Right atrium auricular region (tissue), 2 donors: Measurements from ENCODE around the gene HS3ST5. TPM values are rescaled to one million over a fixed set of nuclear protein-coding genes. Genes with fewer than 3 reads are reported as not detected.
"Not testable (repeated sequence)": the region's sequence is repeated elsewhere in the genome, so short reads cannot be mapped to it uniquely, and the experiment has no call there.

Experiments used
- DNase-seq: peaks from one replicate; pipeline ENCODE4 v3.0.0-alpha.2; 2019; ENCODE audit warnings: low spot score
- H3K27ac ChIP-seq, 2 donors: fragments of 200-600 bp; sonication (generic); 1 replicate in 1 of 2; 2 replicates in 1 of 2; pipeline ENCODE4 v1.5.1; 2016 to 2019
- H3K27me3 ChIP-seq, 2 donors: fragments of 200-600 bp; sonication (generic); one replicate each; pipeline versions ENCODE4 v1.5.1 to v1.6.0; 2017 to 2019
- H3K36me3 ChIP-seq: fragments of 200-600 bp; sonication (generic); one replicate; pipeline ENCODE4 v1.5.1; 2016
- H3K4me1 ChIP-seq, 2 donors: fragments of 200-600 bp; sonication (generic); one replicate each; pipeline versions ENCODE4 v1.5.1 to v1.6.0; 2017 to 2019
- H3K4me3 ChIP-seq, 2 donors: fragments of 200-600 bp; sonication (generic); 1 replicate in 1 of 2; 2 replicates in 1 of 2; pipeline ENCODE4 v1.5.1; 2017 to 2019; ENCODE audit warnings: mild to moderate bottlenecking in 1 of 2, moderate library complexity in 1 of 2
- H3K9me3 ChIP-seq, 2 donors: fragments of 200-600 bp; sonication (generic); one replicate each; pipeline ENCODE4 v1.5.1; 2019
- CTCF ChIP-seq, 2 donors: fragments of 200-600 bp; sonication (generic); IDR thresholded peaks; one replicate each; pipeline ENCODE4 v1.5.1; 2019; ENCODE audit warnings: antibody characterized with exemption in 2 of 2
- total RNA-seq, 2 donors: library from RNA; depleted of rRNA; stranded (reverse); fragments of >200 nt; gene quantifications; one replicate each; pipeline ENCODE4 v1.1.0, GENCODE V29; 2016

Gene HS3ST5
- total RNA-seq, 2 donors from 2014 or later = not detected

DNA sequence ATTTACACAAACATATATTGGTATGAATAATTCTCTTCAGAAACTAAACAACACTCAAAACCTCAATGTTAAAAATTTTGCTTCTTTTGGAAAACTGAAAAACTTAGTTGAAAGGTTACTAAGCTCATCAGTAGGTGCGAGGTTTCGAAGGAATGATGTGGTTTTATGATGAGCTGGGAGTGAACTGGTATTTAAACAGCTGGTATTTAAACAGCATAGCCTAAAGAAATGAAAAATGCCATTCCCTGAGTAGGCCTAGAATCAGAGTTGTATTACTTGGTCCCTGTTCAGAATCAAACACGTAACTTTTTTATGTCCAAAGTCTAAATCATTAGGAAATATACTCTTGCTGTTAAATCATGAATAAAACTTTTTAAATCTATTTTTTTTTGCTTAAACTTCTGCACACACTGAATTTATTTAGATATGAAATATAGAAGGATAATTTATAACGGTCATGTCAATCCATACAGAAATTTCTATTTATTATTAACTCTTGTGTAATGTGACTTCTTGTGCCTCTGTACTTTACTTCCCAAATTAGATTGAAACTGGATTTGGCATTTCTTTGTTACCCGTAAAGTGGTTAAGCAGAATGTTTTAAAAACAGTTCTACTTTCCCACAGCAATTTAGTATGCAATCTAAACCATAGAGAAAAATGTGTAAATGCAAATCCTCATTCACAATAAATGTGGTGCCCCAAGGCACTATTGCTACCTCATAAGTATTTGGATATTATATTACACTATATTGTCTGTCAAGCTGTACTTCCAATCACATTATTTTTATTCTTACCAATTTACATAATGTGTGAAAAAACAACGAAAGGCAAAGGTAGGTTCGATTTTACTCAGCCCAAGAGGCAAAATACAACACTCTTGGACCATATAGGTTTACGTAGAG lies 124.1 kb downstream of the HS3ST5 start:
- no peak for DNase-seq
- no peak overlapping the region for H3K27ac ChIP-seq
- H3K4me1 ChIP-seq = no peaks in the 10 kb centered on the region
- no peak for TF ChIP-seq CTCF (IDR thresholded peaks at IDR 0.05)
- H3K27me3 ChIP-seq = no peaks in the 10 kb centered on the region
- no peaks in the 10 kb centered on the region for H3K9me3 ChIP-seq
- no peak overlapping the region for H3K4me3 ChIP-seq
- H3K36me3 ChIP-seq = no peaks in the 10 kb centered on the region

GRCh38 chr6:114217996-114218395 lies 124.8 kb downstream of the HS3ST5 start:
- DNase-seq, H3K36me3 ChIP-seq, H3K27ac ChIP-seq, H3K9me3 ChIP-seq, H3K4me1 ChIP-seq, H3K4me3 ChIP-seq, H3K27me3 ChIP-seq: not testable (repeated sequence)

DNA sequence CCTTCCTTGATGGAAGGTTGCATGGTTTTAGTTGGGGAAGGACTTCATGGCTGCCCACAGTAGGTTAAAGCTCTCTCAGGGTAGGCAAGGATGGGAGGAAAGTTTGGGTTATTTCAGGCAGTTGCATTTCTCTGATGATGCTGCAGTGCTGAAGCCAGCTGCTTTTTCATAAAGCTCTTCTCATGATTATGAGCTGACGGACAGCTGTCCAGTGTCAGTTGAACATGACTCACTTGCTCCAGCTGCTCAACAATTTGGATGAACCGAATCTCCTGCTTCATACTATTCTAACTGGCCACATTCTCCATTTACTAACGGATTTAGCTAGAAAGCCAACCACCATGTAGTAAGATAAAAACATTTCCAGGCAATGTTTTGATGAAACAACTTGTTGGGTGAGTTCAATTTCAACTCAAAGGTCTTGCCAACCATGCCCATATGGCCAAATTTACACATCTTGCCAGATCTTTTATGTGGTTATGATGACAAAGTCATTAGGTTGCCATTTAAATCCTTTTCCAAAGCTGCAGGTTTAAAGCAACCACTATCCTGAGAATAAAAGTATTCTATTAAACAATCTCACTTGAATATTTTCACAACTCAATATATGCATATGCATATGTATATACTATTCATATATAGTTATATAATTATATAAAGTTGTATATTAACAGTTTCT lies 125.9 kb downstream of the HS3ST5 start:
- Histone ChIP-seq H3K4me1 (no peaks in the 10 kb centered on the region), H3K36me3 (no peaks in the 10 kb centered on the region), H3K27me3 (no peaks in the 10 kb centered on the region), H3K27ac (no peak overlapping the region), H3K4me3 (no peak overlapping the region), H3K9me3 (no peaks in the 10 kb centered on the region)
- no peak for TF ChIP-seq CTCF (IDR thresholded peaks at IDR 0.05)
- no peak for DNase-seq

DNA sequence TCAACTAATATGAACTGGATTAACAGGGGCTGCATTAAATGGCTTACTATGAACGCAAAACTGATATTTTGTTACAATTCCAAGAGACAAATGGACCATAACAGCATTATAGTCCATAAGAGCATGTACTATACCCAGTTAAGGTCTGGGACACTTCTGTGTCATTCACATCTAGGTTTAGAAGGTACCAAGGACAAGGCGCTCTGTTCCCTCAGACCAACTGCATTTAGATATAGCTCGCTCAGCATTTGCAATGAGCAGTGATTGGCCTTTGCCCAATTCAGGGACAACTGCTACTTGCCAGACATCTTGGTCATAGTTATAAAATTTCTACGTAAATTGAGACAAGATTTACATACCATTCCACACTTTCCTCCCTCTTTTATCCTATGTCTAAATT lies 132.4 kb downstream of the HS3ST5 start:
- H3K9me3 ChIP-seq = no peaks in the 10 kb centered on the region
- no peak for TF ChIP-seq CTCF (IDR thresholded peaks at IDR 0.05)
- no peak overlapping the region for H3K4me3 ChIP-seq
- no peak overlapping the region for H3K27ac ChIP-seq
- DNase-seq = no peak
- H3K36me3 ChIP-seq = no peaks in the 10 kb centered on the region
- H3K4me1 ChIP-seq = no peaks in the 10 kb centered on the region
- H3K27me3 ChIP-seq = no peaks in the 10 kb centered on the region

DNA sequence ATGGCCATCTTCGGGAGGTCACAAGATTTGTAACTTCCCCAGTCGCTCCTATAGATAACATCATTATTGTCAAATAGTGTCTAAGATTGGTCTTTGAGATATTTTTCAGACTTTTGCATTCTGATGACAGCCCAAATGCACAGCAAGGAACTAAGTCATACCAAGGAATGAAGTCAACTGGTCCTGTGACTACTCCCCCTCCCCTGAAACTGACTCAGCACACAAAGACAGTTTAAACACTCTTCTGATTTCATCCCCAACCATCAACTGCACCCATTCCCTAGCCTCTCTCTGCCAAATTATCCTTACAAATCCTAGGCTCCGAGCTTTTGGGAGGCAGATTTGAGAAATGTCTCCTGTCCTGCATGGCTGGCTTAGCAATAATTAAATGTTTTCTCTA lies 139.4 kb downstream of the HS3ST5 start:
- H3K4me3 ChIP-seq = no peak overlapping the region

More for the DNA sequence above, 139.4 kb downstream of the HS3ST5 start:
- no peak for DNase-seq
- Histone ChIP-seq H3K27ac (no peak overlapping the region), H3K36me3 (no peaks in the 10 kb centered on the region), H3K4me1 (no peaks in the 10 kb centered on the region), H3K9me3 (no peaks in the 10 kb centered on the region), H3K27me3 (no peaks in the 10 kb centered on the region)
- TF ChIP-seq CTCF (IDR thresholded peaks at IDR 0.05) = no peak
